Measurements from ENCODE around the gene ASTE1. TPM values are rescaled to one million over a fixed set of nuclear protein-coding genes. Genes with fewer than 3 reads are reported as not detected.

The ASTE1 gene
- total RNA-seq, 2 experiments from 2014 or later, result 25.6 to 26.6 TPM

DNA sequence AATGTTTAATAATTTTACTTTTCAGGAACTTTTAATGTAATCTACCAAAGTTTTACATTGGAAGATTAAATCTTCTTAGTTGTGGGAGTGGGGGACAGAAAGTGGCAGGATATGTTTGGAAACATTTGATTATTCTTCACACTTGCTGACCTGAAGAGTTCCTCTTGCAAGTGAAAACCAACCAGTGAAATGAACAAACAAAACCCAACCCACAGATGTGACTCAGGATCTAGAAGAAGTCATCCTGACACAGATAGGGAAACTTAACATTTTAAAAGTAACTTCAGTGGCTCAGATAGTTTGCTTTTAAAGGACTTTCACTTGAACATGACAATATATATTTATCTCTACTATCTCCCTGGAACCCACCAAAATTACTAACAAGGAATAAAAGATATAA lies 55.4 kb downstream of the ASTE1 start:
- intact Hi-C loops (cut with DNase I, micrococcal nuclease), result no loop called here
- Mint-ChIP-seq H3K9me3 (no peaks in the 10 kb centered on the region), H3K36me3 (ENCODE audit: low read depth) (peaks cover 89% of the 10 kb centered on the region), H3K4me3 (no peak overlapping the region), H3K4me1 (ENCODE audit: low read depth) (no peaks in the 10 kb centered on the region), H3K27ac (no peak overlapping the region), H3K27me3 (no peaks in the 10 kb centered on the region)
- CTCF ChIA-PET, result no interaction called here
- Histone ChIP-seq H3K4me1 (ENCODE audit: insufficient read depth, low read length) (no peaks in the 10 kb centered on the region), H3K4me3 (ENCODE audit: low read length) (no peak overlapping the region), H3K9me3 (ENCODE audit: control insufficient read depth in 1 of 2, insufficient read depth in 1 of 2, low read length in 2 of 2) (no peaks in the 10 kb centered on the region), H3K27ac (ENCODE audit: low read depth in 1 of 2, low read length in 2 of 2) (no peak overlapping the region), H3K27me3 (ENCODE audit: control insufficient read depth in 1 of 2, insufficient read depth in 2 of 2, low read length in 2 of 2) (no peaks in the 10 kb centered on the region), H3K36me3 (ENCODE audit: insufficient read depth, low read length) (peaks cover 59% of the 10 kb centered on the region)
- POLR2A ChIA-PET, result no interaction called here
- DNase-seq (no peak), ATAC-seq (ENCODE audit: poor library complexity) (no peak)
- TF ChIP-seq, protein P1, sequence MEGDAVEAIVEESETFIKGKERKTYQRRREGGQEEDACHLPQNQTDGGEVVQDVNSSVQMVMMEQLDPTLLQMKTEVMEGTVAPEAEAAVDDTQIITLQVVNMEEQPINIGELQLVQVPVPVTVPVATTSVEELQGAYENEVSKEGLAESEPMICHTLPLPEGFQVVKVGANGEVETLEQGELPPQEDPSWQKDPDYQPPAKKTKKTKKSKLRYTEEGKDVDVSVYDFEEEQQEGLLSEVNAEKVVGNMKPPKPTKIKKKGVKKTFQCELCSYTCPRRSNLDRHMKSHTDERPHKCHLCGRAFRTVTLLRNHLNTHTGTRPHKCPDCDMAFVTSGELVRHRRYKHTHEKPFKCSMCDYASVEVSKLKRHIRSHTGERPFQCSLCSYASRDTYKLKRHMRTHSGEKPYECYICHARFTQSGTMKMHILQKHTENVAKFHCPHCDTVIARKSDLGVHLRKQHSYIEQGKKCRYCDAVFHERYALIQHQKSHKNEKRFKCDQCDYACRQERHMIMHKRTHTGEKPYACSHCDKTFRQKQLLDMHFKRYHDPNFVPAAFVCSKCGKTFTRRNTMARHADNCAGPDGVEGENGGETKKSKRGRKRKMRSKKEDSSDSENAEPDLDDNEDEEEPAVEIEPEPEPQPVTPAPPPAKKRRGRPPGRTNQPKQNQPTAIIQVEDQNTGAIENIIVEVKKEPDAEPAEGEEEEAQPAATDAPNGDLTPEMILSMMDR (IDR thresholded peaks at IDR 0.05), result no peak

- ATAC-seq (ENCODE audit: poor library complexity) (no peak), DNase-seq (no peak)
- H3K9me3 Mint-ChIP-seq, result no peaks in the 10 kb centered on the region
- ChIA-PET CTCF (no interaction called here), POLR2A (no interaction called here)
- peaks cover 62% of the 10 kb centered on the region for H3K36me3 ChIP-seq (ENCODE audit: insufficient read depth, low read length)
- H3K4me1 Mint-ChIP-seq (ENCODE audit: low read depth), result no peaks in the 10 kb centered on the region
- H3K4me3 Mint-ChIP-seq, result no peak overlapping the region
- H3K27ac Mint-ChIP-seq, result no peak overlapping the region
- H3K27ac ChIP-seq (ENCODE audit: low read depth in 1 of 2, low read length in 2 of 2), result no peak overlapping the region
- H3K9me3 ChIP-seq (ENCODE audit: control insufficient read depth in 1 of 2, insufficient read depth in 1 of 2, low read length in 2 of 2), result no peaks in the 10 kb centered on the region
- TF ChIP-seq, protein P1 (IDR thresholded peaks at IDR 0.05), result no peak
- H3K27me3 Mint-ChIP-seq, result no peaks in the 10 kb centered on the region
- H3K4me1 ChIP-seq (ENCODE audit: insufficient read depth, low read length), result no peaks in the 10 kb centered on the region
- H3K36me3 Mint-ChIP-seq (ENCODE audit: low read depth), result peaks cover 89% of the 10 kb centered on the region
- H3K27me3 ChIP-seq (ENCODE audit: control insufficient read depth in 1 of 2, insufficient read depth in 2 of 2, low read length in 2 of 2), result no peaks in the 10 kb centered on the region
- no peak overlapping the region for H3K4me3 ChIP-seq (ENCODE audit: low read length)
- intact Hi-C loops (cut with DNase I, micrococcal nuclease), result no loop called here
These were observed 57.0 kb downstream of the ASTE1 start for GRCh38 chr3:130969621-130970020.

- ChIA-PET CTCF (no interaction called here), POLR2A (no interaction called here)
- no peaks in the 10 kb centered on the region for H3K4me1 ChIP-seq (ENCODE audit: insufficient read depth, low read length)
- no peak overlapping the region for H3K27ac ChIP-seq (ENCODE audit: low read depth in 1 of 2, low read length in 2 of 2)
- peaks cover 60% of the 10 kb centered on the region for H3K36me3 ChIP-seq (ENCODE audit: insufficient read depth, low read length)
- H3K27ac Mint-ChIP-seq, result no peak overlapping the region
- no peaks in the 10 kb centered on the region for H3K27me3 Mint-ChIP-seq
- ATAC-seq (ENCODE audit: poor library complexity) (no peak), DNase-seq (no peak)
- intact Hi-C loops (cut with DNase I, micrococcal nuclease), result no loop called here
- H3K4me1 Mint-ChIP-seq (ENCODE audit: low read depth), result no peaks in the 10 kb centered on the region
- no peaks in the 10 kb centered on the region for H3K9me3 ChIP-seq (ENCODE audit: control insufficient read depth in 1 of 2, insufficient read depth in 1 of 2, low read length in 2 of 2)
- no peak overlapping the region for H3K4me3 Mint-ChIP-seq
- H3K36me3 Mint-ChIP-seq (ENCODE audit: low read depth), result peaks cover 88% of the 10 kb centered on the region
- no peaks in the 10 kb centered on the region for H3K27me3 ChIP-seq (ENCODE audit: control insufficient read depth in 1 of 2, insufficient read depth in 2 of 2, low read length in 2 of 2)
- H3K9me3 Mint-ChIP-seq, result no peaks in the 10 kb centered on the region
- no peak overlapping the region for H3K4me3 ChIP-seq (ENCODE audit: low read length)
- TF ChIP-seq, protein P1 (IDR thresholded peaks at IDR 0.05), result no peak
These were observed 58.4 kb downstream of the ASTE1 start for GRCh38 chr3:130968221-130968620.

Measured in CD4-positive, alpha-beta T cell (primary cell).